Measurements from ENCODE around the gene ZNF185. TPM values are rescaled to one million over a fixed set of nuclear protein-coding genes. Genes with fewer than 3 reads are reported as not detected.

ZNF185 gene
- total RNA-seq, 4 donors from 2014 or later, result 0.53 to 2.5 (median 1.4) TPM

DNA sequence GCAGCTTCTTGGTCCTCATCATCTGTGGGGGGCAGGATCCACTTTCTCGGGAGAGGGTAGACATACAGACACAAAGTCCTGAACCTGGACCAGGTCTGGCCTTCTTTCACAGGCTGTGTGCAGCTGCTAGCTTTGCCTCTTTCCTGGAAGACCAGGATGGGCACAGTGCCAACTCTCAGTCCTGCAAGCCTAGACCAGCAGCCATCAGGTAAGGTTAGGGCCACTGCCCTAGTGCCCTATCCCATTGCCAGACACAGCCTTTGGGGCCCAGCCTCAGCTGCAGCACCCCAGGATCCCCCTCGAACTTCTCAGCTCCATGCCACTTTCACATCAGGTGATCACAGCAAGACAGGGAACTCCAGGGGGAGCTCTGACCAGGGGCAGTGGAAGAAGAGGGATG lies 38.4 kb downstream of the ZNF185 start:
- Histone ChIP-seq H3K36me3 (no peaks in the 10 kb centered on the region), H3K27ac (no peak overlapping the region), H3K27me3 (no peaks in the 10 kb centered on the region), H3K4me3 (no peak overlapping the region), H3K9me3 (no peaks in the 10 kb centered on the region), H3K4me1 (no peaks in the 10 kb centered on the region)
- DNase-seq, result no peak
- TF ChIP-seq, protein P1, sequence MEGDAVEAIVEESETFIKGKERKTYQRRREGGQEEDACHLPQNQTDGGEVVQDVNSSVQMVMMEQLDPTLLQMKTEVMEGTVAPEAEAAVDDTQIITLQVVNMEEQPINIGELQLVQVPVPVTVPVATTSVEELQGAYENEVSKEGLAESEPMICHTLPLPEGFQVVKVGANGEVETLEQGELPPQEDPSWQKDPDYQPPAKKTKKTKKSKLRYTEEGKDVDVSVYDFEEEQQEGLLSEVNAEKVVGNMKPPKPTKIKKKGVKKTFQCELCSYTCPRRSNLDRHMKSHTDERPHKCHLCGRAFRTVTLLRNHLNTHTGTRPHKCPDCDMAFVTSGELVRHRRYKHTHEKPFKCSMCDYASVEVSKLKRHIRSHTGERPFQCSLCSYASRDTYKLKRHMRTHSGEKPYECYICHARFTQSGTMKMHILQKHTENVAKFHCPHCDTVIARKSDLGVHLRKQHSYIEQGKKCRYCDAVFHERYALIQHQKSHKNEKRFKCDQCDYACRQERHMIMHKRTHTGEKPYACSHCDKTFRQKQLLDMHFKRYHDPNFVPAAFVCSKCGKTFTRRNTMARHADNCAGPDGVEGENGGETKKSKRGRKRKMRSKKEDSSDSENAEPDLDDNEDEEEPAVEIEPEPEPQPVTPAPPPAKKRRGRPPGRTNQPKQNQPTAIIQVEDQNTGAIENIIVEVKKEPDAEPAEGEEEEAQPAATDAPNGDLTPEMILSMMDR (IDR thresholded peaks at IDR 0.05), result no peak
- TF ChIP-seq POLR2A (IDR thresholded peaks at IDR 0.05), result no peak

DNA sequence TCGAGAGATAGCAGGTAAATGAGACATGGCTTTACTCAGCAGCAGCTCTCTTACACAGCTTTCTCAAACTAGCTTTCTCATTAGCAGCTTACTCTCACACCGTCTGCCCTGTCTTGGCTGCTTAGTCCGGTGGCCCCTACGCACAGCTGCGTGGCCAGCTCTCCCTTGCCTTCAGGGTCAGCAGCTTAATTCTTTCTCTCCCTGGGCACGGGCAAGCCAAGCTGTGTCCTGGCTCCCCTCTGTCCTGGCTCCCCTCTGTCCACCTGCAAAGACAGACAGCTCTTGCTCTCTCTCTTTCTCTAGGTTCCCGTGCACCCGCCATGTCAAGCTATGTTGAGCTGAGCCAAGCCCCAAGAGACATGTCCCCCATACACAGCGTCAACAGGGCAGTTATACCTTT lies 39.4 kb downstream of the ZNF185 start:
- Histone ChIP-seq H3K4me3 (no peak overlapping the region), H3K9me3 (no peaks in the 10 kb centered on the region), H3K36me3 (no peaks in the 10 kb centered on the region), H3K4me1 (no peaks in the 10 kb centered on the region), H3K27ac (no peak overlapping the region), H3K27me3 (no peaks in the 10 kb centered on the region)
- no peak for DNase-seq
- TF ChIP-seq POLR2A (IDR thresholded peaks at IDR 0.05), result no peak
- TF ChIP-seq, protein P1 (IDR thresholded peaks at IDR 0.05), result no peak

DNA sequence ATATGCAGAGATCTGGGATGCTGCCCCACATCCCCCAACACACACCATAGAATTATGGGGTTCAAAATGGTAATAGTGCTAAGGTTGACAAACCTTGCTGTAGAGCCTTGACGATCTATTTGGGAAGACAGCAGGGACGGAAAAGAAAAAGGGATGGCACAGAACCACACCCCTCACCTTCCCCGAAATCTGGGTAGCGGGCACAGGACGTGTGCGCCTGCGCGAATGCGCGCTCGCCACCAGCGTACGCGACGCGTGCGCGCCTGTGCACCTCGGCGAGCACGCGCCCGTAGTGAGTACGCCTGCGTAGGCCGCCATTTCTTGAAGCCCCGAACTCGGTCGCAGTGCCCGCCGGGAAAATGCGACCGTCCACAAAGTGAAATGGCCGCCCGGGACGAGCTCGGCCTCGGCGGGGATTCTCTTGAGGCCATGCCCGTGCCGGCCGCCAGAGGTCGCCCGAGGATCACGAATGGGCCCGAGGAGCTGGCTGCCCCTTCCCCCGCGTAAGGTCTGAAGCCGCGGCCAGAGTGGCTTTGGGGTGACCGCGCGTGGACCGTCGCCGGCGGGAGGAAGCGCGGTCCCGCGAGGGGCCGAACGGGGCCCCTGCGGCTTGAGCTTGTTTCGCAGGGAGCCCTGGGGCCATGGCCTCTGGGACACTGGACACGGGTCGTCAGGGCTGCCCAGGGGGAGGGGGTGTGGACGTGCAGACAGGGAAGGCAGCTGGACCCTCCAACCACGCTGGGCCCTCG lies 43.6 kb downstream of the ZNF185 start:
- Histone ChIP-seq H3K4me3 (peak overlapping the region; percentile 35 to 74 (median 48)), H3K27me3 (no peaks in the 10 kb centered on the region), H3K4me1 (no peaks in the 10 kb centered on the region), H3K9me3 (no peaks in the 10 kb centered on the region), H3K27ac (peak overlapping the region; percentile 58 to 82 (median 76)), H3K36me3 (no peaks in the 10 kb centered on the region)
- DNase-seq, result peak; percentile 87 to 95 (median 91)
- TF ChIP-seq, protein P1 (IDR thresholded peaks at IDR 0.05), result peak; percentile 72 to 91 (median 84)
- no peak for TF ChIP-seq POLR2A (IDR thresholded peaks at IDR 0.05)

DNA sequence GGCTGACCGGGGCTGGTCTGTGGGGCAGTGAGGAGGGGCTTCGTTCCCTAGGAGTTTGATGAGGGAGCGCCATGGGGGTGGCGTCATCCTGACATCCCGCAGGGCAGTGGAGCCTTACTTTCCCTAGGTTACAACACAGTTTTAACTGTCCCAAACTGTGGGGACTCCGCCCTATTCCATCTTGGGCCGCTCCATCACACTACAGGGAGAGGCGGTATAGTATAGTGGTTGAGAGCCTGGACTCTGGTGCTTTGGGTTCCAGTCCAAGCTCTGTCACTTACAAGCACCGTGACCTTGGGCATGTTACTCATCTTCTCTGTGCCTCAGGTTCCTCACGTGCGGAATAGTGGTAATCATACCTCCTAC lies 44.2 kb downstream of the ZNF185 start:
- peak overlapping the region; percentile 58 to 82 (median 76) for H3K27ac ChIP-seq

DNA sequence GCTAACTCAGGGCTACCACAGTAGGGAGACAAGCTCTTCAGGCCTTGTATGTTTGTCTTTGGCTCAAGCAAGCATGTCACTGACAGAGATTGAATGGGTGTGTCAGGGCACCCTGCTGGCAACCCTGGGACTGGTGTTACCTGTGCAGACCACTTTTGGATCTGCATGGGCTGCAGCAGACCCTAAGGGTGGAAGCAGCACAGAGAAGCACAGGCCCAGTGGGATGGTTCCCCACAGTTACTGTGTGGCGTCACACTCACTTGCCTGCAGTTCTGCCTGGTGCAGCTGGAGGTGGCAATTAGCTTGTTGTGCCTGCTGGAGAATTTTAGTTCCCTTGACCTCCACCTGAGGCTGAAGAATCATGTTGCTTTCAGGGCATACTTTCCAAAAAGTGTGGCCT lies 46.0 kb downstream of the ZNF185 start:
- Histone ChIP-seq H3K27ac (no peak overlapping the region), H3K4me1 (no peaks in the 10 kb centered on the region), H3K36me3 (no peaks in the 10 kb centered on the region), H3K4me3 (no peak overlapping the region), H3K9me3 (no peaks in the 10 kb centered on the region), H3K27me3 (no peaks in the 10 kb centered on the region)
- TF ChIP-seq, protein P1 (IDR thresholded peaks at IDR 0.05), result no peak
- TF ChIP-seq POLR2A (IDR thresholded peaks at IDR 0.05), result no peak
- no peak for DNase-seq

More for the DNA sequence above, 44.2 kb downstream of the ZNF185 start:
- Histone ChIP-seq H3K4me1 (no peaks in the 10 kb centered on the region), H3K9me3 (no peaks in the 10 kb centered on the region), H3K27me3 (no peaks in the 10 kb centered on the region), H3K36me3 (no peaks in the 10 kb centered on the region), H3K4me3 (peak overlapping the region; percentile 35 to 74 (median 48))
- DNase-seq, result no peak
- no peak for TF ChIP-seq POLR2A (IDR thresholded peaks at IDR 0.05)
- TF ChIP-seq, protein P1 (IDR thresholded peaks at IDR 0.05), result no peak
